ENCODE data around the gene PRRT3.
"Not testable (repeated sequence)": the region's sequence is repeated elsewhere in the genome, so short reads cannot be mapped to it uniquely, and the experiment has no call there.

Gene PRRT3

DNA sequence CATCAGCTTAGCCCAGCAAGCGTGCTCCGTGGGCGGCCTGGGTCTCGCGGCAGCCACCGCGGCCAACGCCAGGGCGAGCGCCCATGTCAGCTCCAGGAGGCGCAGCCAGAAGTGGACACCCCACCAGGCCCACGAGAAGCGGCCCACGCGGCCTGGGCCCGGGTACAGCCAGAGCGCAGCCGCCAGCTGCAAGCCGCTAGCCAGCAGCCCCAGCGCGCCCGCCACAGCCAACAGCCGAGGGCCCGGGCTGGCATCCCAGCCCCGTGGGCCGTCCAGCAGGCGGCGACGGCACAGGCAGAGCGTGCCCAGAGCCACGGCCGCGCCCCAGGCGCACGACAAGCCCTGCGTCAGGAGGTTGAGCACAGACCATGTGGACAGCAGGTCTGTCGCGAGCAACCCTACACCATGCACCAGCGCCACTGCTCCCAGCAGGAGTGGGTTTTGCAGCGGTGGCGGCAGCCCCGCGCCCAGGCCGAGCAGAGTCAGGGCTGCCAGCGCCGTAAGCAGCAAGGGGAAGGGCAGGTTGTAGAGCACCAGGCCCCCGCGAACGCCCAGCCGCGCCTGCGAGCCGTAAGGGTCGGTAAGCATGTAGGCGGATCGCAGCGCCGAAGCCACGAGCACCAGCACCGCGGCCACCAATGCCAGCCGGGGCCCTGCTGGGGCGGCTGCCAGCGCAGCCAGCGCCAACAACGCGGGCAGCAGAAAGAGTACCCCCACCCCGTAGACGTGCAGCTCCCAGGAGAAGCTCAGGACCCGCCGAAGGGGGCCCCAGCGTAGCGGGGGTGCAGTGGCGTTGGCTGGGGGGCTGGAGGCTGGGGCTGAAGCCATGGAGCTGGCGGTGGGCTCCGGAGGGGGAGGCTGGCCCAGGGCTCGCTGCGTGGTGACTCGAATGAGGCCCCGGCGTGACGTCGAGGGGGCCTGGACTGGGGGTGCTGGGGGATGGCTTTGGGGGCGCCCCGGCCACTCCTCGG is 4.9 kb downstream of the PRRT3 start:
- DNase-seq (ENCODE audit: low read depth in 2 of 2), result no peak

DNA sequence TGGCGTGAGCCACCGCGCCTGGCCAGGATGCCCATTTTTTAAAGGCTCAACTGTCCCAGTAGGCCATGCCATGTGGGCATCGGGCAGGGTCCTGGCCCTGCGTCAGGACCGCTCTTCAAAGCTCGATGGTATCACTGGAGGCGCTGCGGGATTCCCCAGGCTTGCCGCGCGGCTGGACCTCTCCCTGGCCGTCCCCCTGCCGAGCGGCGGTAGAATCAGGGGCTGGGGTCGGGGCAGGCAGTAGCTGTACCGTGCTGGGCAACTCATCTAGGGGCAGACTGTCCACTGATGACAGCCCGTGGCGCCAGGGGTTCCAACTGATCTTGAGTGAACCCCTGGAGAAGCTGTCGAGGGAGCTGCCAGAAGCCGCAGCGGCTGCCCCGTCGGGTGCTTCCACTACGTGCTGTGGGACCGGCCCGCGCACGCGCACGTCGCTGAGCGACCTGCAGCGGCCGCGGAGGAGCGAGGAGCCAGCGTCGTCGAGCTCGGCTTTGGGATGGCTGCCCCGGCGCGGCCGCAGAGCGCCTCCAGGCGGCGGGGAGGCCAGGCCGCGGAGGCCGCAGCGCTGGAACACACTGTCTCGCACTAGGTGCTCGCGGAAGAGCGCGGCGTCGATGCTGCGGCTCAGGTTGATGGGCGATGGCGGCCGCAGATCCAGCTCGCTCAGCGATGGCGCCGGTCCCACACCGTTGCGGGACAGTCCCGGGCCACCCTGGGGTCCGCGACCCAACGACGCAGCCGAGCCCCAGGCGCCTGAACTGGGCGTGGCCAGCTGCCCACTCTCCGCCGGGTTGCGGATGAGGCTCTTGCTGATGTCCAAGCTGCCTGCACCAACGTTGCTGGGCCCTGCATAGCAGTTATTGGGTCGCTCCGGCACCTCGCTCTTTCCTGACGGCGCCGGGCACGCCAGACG is 5.8 kb downstream of the PRRT3 start:
- peak; percentile 62 to 80 for DNase-seq (ENCODE audit: low read depth in 2 of 2)

DNA sequence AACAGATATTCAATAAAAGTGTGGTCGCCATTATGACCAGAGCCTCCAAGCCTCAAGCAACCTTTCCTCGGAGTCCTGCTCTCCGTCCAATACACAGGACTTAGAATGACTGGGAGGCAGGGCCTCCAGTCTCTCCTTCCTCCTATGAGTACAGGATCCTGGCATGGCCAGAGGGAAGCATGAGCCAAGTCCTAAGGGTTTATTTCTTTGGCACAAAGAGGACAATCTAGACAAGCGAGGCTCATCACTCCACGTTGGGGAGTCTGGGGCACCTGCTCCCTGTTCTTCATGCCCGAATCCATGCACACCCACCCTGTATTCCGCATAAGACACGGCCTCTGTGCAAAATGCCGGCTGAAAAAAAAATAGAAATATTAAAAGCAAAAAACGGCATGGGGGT is 6.8 kb downstream of the PRRT3 start:
- no peak for DNase-seq (ENCODE audit: low read depth in 2 of 2)

DNA sequence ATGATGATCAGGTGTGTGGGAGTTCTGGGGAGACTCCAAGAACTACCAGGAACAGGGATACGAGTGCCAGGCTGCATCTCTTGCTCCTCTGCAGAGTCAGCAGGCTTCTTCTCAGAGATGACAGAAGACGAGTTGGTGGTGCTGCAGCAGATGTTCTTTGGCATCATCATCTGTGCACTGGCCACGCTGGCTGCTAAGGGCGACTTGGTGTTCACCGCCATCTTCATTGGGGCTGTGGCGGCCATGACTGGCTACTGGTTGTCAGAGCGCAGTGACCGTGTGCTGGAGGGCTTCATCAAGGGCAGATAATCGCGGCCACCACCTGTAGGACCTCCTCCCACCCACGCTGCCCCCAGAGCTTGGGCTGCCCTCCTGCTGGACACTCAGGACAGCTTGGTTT is 7.9 kb downstream of the PRRT3 start:
- DNase-seq (ENCODE audit: low read depth in 2 of 2), result no peak

DNA sequence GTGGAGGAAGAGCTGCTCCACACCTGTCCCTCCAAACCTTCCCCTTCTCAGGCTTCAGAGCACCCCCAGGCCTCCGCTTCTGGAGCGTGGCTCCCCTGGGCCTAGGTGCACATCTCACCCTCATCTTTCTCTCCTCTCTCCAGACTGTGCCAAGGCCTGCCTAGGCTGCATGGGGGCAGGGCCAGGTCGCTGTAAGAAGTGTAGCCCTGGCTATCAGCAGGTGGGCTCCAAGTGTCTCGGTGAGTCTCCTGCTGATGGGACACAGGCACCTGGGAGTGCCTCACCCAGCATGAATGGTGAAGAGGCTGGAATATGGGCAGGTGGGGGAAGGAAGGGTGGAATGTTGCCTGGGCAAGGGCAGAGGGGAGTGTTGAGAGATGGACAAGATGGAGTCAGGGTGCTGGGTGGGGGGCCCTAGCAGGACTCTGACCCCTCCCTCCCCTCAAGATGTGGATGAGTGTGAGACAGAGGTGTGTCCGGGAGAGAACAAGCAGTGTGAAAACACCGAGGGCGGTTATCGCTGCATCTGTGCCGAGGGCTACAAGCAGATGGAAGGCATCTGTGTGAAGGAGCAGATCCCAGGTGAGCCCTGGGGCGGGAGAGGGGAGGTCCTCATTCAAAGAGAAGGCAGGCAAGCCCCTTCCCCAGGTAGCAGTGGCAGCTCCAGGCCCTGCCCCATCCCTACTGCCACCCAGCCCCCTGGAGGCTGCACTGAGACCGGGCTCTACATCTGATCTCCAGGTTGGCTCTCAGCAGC is 9.1 kb downstream of the PRRT3 start:
- no peak for DNase-seq (ENCODE audit: low read depth in 2 of 2)

DNA sequence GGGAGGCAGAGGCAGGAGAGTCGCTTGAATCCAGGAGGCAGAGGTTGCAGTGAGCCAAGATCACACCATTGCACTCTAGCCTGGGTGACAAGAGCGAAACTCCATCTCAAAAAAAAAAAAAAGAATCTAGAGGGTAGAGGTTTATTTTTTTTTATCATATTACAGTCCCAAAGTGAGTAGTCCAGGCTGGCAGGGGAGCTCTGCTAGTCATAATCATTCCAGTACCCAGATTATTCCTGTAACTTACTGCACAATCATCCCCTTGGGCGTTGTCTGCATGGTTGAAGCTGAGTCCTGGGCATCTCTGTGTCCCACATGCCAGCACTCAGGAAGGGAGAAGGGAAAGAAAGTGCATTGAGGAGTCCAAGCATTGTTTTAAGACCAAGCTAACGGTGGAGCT is 10.0 kb downstream of the PRRT3 start:
- no peak for DNase-seq (ENCODE audit: low read depth in 2 of 2)

DNA sequence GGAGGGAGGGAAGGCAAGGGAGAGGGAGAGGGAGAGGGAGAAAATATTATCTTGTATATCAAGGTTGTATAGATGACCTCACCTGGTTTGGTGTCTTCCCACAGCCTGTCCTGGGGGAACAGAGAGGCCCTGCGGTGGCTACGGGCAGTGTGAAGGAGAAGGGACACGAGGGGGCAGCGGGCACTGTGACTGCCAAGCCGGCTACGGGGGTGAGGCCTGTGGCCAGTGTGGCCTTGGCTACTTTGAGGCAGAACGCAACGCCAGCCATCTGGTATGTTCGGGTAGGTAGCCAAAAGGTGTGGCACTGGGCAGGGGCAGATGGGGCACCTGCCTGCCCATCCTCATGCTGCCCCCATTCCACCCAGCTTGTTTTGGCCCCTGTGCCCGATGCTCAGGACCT is 11.5 kb downstream of the PRRT3 start:
- DNase-seq (ENCODE audit: low read depth in 2 of 2), result no peak

DNA sequence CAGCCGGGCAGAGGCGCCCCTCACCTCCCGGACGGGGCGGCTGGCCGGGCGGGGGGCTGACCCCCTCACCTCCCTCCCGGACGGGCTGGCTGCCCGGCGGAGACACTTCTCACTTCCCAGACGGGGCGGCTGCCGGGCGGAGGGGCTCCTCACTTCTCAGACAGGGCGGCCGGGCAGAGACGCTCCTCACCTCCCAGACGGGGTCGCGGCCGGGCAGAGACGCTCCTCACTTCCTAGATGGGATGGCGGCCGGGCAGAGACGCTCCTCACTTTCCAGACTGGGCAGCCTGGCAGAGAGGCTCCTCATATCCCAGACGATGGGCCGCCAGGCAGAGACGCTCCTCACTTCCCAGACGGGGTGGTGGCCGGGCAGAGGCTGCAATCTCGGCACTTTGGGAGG is 12.3 kb downstream of the PRRT3 start:
- not testable (repeated sequence) for DNase-seq (ENCODE audit: low read depth in 2 of 2)

DNA sequence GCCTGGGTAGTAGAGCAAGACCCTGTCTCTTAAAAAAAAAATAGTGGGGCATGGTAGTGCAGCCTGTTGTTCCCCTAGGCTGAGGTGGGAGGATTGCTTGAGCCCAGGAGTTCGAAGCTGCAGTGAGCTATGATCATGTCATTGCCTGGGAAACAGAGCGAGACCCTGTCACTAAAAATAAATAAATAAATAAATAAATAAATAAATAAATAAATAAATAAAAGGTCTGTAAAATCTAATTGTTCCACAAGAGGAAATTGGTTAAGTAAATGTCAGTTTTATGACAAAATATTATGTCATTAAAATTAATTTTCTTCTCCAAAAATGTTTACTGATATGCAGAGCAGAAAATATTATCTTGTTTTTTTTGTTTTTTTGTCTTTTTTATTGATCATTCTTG is 13.2 kb downstream of the PRRT3 start:
- no peak for DNase-seq (ENCODE audit: low read depth in 2 of 2)

DNA sequence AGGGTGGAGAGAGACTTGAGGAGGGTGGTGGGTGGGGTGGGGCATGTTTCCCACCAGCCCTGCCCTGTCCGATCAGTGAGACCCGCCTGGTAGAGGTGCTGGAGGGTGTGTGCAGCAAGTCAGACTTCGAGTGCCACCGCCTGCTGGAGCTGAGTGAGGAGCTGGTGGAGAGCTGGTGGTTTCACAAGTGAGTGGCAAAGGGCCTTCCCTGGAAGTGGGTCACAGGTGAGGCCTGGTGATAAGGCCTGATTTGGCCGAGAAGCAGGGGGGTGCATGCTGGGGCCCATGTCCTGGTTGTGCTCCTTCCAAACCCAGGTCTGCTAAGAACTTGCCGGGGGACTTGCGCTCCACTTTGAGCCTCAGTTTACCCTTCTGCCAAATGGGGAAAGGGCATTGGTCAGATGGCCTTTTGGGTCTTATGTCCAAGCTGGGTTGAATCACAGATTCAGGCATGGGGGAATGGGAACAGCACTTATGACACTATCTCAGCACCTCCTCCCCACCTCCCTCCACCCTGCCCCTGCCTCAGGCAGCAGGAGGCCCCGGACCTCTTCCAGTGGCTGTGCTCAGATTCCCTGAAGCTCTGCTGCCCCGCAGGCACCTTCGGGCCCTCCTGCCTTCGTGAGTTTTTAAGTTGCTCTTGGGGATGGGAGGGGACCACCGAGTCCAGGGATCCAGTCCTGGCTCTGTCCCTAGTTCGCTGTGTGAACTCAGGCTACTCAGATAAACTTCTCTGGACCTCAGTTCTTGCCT is 14.5 kb downstream of the PRRT3 start:
- no peak for DNase-seq (ENCODE audit: low read depth in 2 of 2)

DNA sequence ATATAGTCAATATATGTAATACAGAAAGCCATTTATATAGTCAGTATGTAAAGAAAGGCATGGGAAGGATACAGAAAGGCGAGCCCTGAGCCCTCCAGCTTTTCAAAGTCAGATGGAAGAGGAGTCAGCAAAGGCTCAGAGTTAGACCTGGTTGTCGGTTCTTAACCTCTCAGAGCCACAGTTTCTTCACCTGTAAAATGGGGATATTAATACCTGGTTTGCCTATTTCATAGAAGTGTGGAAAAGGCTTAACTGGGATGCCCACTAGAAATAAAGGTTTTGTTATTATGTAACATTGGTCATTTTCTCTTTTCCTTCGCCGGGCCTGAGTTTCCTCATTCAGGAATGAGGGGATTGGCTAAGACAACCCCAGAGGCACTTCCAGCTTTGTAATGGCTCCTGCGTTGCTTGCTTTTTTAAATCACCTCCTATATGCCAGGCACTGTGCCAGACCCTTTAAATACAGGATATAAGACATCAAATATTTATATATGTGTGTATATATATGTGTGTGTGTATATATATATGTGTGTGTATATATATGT is 16.2 kb downstream of the PRRT3 start:
- DNase-seq (ENCODE audit: low read depth in 2 of 2), result no peak

DNA sequence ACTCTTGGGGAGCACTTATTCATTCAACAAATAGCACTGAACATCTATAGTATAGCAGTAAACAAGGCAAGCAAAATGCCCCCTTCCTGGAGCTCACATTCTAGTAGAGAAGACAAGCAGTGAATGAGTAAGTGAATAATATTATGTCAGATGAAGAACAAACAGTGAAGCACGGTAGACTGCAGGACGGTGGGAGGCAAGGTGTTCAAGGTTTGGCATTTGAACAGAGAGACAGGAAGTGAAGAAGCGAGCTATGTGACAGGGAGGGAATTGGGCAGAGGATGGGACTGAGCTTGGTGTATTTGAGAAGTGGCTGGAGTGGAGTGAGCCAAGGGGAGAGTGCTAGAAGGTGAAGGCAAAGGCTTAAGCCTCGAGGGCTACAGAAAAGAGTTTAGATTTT is 17.2 kb downstream of the PRRT3 start:
- no peak for DNase-seq (ENCODE audit: low read depth in 2 of 2)

DNA sequence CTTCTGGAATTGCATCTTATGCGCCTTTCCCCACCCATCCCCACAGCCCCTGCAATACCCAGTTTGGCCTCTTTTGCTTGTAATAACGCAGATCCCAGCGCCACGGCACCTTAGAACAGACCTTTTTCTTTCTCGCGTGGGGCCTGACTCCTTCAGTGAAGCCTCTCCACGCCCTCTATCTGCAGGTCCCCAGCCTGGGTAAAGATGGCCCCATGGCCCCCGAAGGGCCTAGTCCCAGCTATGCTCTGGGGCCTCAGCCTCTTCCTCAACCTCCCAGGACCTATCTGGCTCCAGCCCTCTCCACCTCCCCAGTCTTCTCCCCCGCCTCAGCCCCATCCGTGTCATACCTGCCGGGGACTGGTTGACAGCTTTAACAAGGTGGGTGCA is 18.0 kb downstream of the PRRT3 start:
- DNase-seq (ENCODE audit: low read depth in 2 of 2), result no peak

DNA sequence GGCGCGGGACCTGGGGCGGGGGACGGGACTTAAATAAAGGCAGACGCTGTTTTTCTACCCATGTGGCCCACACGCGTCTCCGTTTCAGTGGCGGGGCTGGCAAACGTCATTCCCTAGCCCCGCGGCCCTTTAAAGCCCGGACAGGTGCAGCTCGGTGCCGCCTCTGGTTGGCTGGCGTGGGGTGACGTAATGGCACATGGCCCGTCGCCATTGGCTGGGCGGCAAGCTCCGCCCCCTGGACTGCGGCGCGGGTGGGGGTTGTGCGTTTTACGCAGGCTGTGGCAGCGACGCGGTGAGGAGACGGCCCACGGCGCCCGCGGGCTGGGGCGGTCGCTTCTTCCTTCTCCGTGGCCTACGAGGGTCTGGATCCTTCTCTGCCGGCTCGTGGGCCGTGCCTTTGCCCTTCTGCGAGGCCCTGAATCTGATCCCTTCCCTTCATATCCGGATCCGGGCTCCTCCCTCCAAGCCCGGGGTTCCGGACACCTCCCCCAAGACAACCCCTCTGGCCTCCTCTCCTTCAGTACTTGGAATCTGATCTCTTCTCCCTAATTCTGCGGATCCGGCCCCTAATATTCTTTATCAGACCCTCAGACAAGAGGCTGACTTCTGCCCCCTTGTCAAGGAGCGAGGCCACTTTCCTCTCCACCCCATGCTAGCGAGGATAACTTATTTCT is 18.5 kb downstream of the PRRT3 start, which contains the start of gene CRELD1:
CRELD1 (plus strand) TSS at position 274 of the 674 bp plus-strand sequence. CDS start 605 bp downstream, outside the sequence.
- DNase-seq (ENCODE audit: low read depth in 2 of 2), result peak; percentile 95 to 97

DNA sequence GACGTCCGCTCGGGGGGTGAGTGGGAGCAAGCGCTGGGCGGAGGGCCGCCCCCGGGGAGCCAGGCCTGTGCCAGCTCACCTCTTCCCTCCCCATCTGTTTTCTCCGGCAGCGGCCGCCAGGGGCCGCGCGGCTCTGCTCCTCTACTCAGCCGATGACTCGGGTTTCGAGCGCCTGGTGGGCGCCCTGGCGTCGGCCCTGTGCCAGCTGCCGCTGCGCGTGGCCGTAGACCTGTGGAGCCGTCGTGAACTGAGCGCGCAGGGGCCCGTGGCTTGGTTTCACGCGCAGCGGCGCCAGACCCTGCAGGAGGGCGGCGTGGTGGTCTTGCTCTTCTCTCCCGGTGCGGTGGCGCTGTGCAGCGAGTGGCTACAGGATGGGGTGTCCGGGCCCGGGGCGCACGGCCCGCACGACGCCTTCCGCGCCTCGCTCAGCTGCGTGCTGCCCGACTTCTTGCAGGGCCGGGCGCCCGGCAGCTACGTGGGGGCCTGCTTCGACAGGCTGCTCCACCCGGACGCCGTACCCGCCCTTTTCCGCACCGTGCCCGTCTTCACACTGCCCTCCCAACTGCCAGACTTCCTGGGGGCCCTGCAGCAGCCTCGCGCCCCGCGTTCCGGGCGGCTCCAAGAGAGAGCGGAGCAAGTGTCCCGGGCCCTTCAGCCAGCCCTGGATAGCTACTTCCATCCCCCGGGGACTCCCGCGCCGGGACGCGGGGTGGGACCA is 19.2 kb downstream of the PRRT3 start:
- DNase-seq (ENCODE audit: low read depth in 2 of 2), result peak; percentile 84 to 85

DNA sequence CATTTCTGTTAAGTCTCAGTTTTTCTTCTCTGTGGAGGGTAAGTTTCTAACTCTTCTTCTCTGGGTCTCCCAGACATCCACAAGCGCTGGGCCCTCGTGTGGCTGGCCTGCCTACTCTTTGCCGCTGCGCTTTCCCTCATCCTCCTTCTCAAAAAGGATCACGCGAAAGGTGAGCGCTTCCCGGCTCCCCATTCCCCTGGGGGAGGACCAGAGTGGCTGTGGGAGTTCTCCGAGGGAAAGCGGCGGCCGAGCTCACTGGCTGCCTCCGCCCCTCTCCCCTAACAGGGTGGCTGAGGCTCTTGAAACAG is 19.7 kb downstream of the PRRT3 start:
- DNase-seq (ENCODE audit: low read depth in 2 of 2), result no peak

DNA sequence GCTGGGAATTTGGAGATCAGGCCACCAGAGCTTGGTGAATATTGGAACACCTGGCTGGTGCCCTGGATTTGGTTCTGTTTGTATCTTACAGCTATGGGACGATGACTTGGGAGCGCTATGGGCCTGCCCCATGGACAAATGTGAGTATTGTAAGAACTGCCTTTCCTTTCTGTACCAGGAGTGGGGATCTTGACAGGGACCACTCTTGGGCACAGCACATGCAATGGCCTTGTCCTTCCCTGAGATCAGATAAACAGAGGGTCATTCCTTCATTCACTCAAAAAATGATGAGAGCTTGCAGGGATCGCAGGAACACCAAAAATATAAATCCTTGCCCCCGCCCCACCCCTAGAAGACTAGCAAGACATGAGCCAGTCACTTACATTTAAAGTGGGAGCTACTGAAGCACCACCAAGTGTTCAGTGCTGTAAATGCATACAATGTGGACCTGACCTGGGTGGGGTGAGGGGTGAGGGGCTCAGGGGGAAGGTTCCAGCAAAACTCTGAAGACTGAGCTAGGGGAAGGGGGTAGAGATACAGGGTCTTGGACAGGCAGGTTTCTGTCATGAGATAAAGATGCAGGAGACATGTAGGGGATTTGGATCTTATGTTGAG is 21.3 kb downstream of the PRRT3 start:
- no peak for DNase-seq (ENCODE audit: low read depth in 2 of 2)

DNA sequence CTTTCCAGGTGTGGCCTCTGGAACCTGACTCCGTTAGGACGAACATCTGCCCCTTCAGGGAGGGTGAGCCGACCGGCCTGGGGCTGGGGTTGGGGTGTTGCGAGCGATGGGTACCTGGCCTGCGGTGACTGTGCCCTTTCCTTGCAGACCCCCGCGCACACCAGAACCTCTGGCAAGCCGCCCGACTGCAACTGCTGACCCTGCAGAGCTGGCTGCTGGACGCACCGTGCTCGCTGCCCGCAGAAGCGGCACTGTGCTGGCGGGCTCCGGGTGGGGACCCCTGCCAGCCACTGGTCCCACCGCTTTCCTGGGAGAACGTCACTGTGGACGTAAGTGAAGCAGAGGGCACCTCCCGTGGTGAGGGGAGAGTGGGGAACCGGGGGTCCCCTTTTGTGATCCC is 24.1 kb downstream of the PRRT3 start:
- DNase-seq (ENCODE audit: low read depth in 2 of 2), result no peak

Data from stimulated activated CD8-positive, alpha-beta memory T cell treated with anti-CD3 and anti-CD28 coated beads, Interleukin-15, amount 100 ng/mL, for 4 hours (primary cell).